DOHH2 (cell line): ENCODE data around the gene FAF2.

Source experiments
- H3F3A ChIP-seq: fragments of 200-600 bp; sonication (generic), shearing (Covaris generic); 2 replicates; pipeline ENCODE4 v1.6.0; 2016; ENCODE audit warnings: antibody characterized with exemption, mild to moderate bottlenecking; ENCODE audit not compliant: control insufficient read depth, insufficient read depth
- H3K27ac ChIP-seq: fragments of 200-600 bp; sonication (generic); 2 replicates; pipeline ENCODE4 v1.5.1; 2014; ENCODE audit warnings: low read depth, mild to moderate bottlenecking, low read length, moderate library complexity
- H3K27me3 ChIP-seq: fragments of 200-600 bp; sonication (generic); 2 replicates; pipeline ENCODE4 v1.6.1; 2014; ENCODE audit warnings: mild to moderate bottlenecking, low read length, mixed read lengths; ENCODE audit not compliant: control insufficient read depth
- H3K36me3 ChIP-seq: fragments of 200-600 bp; sonication (generic); 2 replicates; pipeline ENCODE4 v1.6.1; 2014; ENCODE audit warnings: mild to moderate bottlenecking, low read length, moderate library complexity, mixed read lengths; ENCODE audit not compliant: control insufficient read depth
- H3K4me1 ChIP-seq: fragments of 200-600 bp; sonication (generic); 2 replicates; pipeline ENCODE4 v1.6.1; 2014; ENCODE audit warnings: mild to moderate bottlenecking, low read length, mixed read lengths; ENCODE audit not compliant: control insufficient read depth
- H3K4me2 ChIP-seq: fragments of 200-600 bp; sonication (generic); 2 replicates; pipeline ENCODE4 v1.6.0; 2014; ENCODE audit warnings: mild to moderate bottlenecking, low read length, moderate library complexity
- H3K4me3 ChIP-seq: fragments of 200-600 bp; sonication (generic); 2 replicates; pipeline ENCODE4 v1.5.1; 2014; ENCODE audit warnings: mild to moderate bottlenecking, low read length, mixed read lengths
- H3K79me2 ChIP-seq: fragments of 200-600 bp; sonication (generic); 2 replicates; pipeline ENCODE4 v1.6.1; 2014; ENCODE audit warnings: mild to moderate bottlenecking, low read length, mixed read lengths; ENCODE audit not compliant: control insufficient read depth
- H3K9me2 ChIP-seq: fragments of 200-600 bp; sonication (generic); replicated peaks from 2 replicates; pipeline ENCODE4 v1.6.1; 2014; ENCODE audit warnings: mild to moderate bottlenecking, low read length, mixed read lengths; ENCODE audit not compliant: control insufficient read depth
- H3K9me3 ChIP-seq: fragments of 200-600 bp; sonication (generic); 2 replicates; pipeline ENCODE4 v1.6.1; 2014; ENCODE audit warnings: antibody characterized with exemption, low read length, mixed read lengths; ENCODE audit not compliant: control insufficient read depth, insufficient read depth
- H4K20me1 ChIP-seq: fragments of 200-600 bp; sonication (generic); 2 replicates; pipeline ENCODE4 v1.6.0; 2014; ENCODE audit warnings: low read depth, mild to moderate bottlenecking, antibody characterized with exemption, low read length, moderate library complexity; ENCODE audit not compliant: control insufficient read depth, insufficient read depth
- CTCF ChIP-seq: fragments of 200-600 bp; sonication (generic); IDR thresholded peaks from one replicate; pipeline ENCODE4 v1.5.1; 2014; ENCODE audit warnings: antibody characterized with exemption, mild to moderate bottlenecking, low read depth, low read length; ENCODE audit not compliant: poor library complexity, severe bottlenecking
- EZH2phosphoT487 ChIP-seq: fragments of 200-600 bp; sonication (generic); IDR thresholded peaks from 2 replicates; pipeline ENCODE4 v1.6.1; 2017; ENCODE audit warnings: borderline replicate concordance, mild to moderate bottlenecking, antibody characterized with exemption, low read length, moderate library complexity, mixed read lengths

Gene FAF2

GRCh38 chr5:176416965-176417364 lies 31.2 kb upstream of the FAF2 start:
- Histone ChIP-seq H3K27ac (no peak overlapping the region), H3K79me2 (peaks cover 7% of the 10 kb centered on the region), H4K20me1 (no peaks in the 10 kb centered on the region), H3K4me3 (peak overlapping the region; percentile 91), H3F3A (peaks cover 11% of the 10 kb centered on the region), H3K9me2 (no peaks in the 10 kb centered on the region), H3K4me1 (peaks cover 18% of the 10 kb centered on the region), H3K36me3 (no peaks in the 10 kb centered on the region), H3K4me2 (peak overlapping the region; percentile 91), H3K9me3 (peaks cover 9% of the 10 kb centered on the region; the same call in 1 of the 2 replicates), H3K27me3 (peaks cover 5% of the 10 kb centered on the region)
- no peak for TF ChIP-seq CTCF
- no peak for TF ChIP-seq EZH2phosphoT487

- Histone ChIP-seq H3K9me2 (no peaks in the 10 kb centered on the region), H4K20me1 (no peaks in the 10 kb centered on the region), H3K9me3 (peaks cover 9% of the 10 kb centered on the region; the same call in 1 of the 2 replicates), H3K4me2 (no peak overlapping the region), H3K79me2 (peaks cover 7% of the 10 kb centered on the region), H3K36me3 (no peaks in the 10 kb centered on the region), H3K4me3 (no peak overlapping the region), H3K27me3 (peaks cover 5% of the 10 kb centered on the region), H3K27ac (no peak overlapping the region), H3K4me1 (peaks cover 18% of the 10 kb centered on the region), H3F3A (peaks cover 11% of the 10 kb centered on the region)
- TF ChIP-seq CTCF (no peak), EZH2phosphoT487 (no peak)
These were observed 29.9 kb upstream of the FAF2 start for GRCh38 chr5:176418251-176418650.

GRCh38 chr5:176420086-176420485 lies 28.1 kb upstream of the FAF2 start:
- peaks cover 7% of the 10 kb centered on the region for H3F3A ChIP-seq
- H3K79me2 ChIP-seq: peaks cover 7% of the 10 kb centered on the region
- TF ChIP-seq CTCF (no peak), EZH2phosphoT487 (no peak)
- peaks cover 16% of the 10 kb centered on the region for H3K4me1 ChIP-seq
- no peak overlapping the region for H3K27ac ChIP-seq
- no peaks in the 10 kb centered on the region for H4K20me1 ChIP-seq
- no peaks in the 10 kb centered on the region for H3K36me3 ChIP-seq
- peaks cover 5% of the 10 kb centered on the region for H3K27me3 ChIP-seq
- no peak overlapping the region for H3K4me3 ChIP-seq
- H3K9me3 ChIP-seq: peaks cover 9% of the 10 kb centered on the region; the same call in 1 of the 2 replicates
- no peak overlapping the region for H3K4me2 ChIP-seq
- H3K9me2 ChIP-seq: no peaks in the 10 kb centered on the region
